Endometrial microvascular endothelial cells (primary cell): ENCODE results near the gene TTC9C. TPM values are rescaled to one million over a fixed set of nuclear protein-coding genes. Genes with fewer than 3 reads are reported as not detected.
"Not testable (repeated sequence)": the region's sequence is repeated elsewhere in the genome, so short reads cannot be mapped to it uniquely, and the experiment has no call there.

ENCODE experiments used
- in situ Hi-C: cut with HindIII; loops from 2 replicates; pipeline ENCODE4 v1.10.0; 2017; ENCODE audit warnings: low sequenced_read_pairs, low pct_unique_long_range_greater_than_20kb; ENCODE audit errors: inconsistent ontology term
- total RNA-seq: library from RNA; depleted of rRNA; stranded (reverse); fragments of >200 nt; gene quantifications from one replicate; pipeline ENCODE4 v1.2.3, GENCODE V29; 2015; ENCODE audit errors: inconsistent ontology term

Gene TTC9C
- total RNA-seq = 28.1 TPM

- in situ Hi-C loops = no loop called here
Measured at GRCh38 chr11:62728171-62728988, at the start of gene TTC9C. Gene TTC9C (plus strand): TSS chr11:62728486. CDS start chr11:62728849, 363 bp downstream.

- in situ Hi-C loops = no loop called here
Measured at GRCh38 chr11:62678770-62679696, 49.3 kb upstream of the TTC9C start, which contains the start of gene UBXN1. Gene UBXN1 (minus strand): TSS chr11:62679073. CDS start chr11:62678923, 150 bp downstream.

- in situ Hi-C loops = no loop called here
Measured at GRCh38 chr11:62680825-62681240, 47.5 kb upstream of the TTC9C start.

- in situ Hi-C loops = no loop called here
Measured at GRCh38 chr11:62682518-62682917, 45.8 kb upstream of the TTC9C start.

- in situ Hi-C loops = no loop called here
Measured at GRCh38 chr11:62687508-62688396, 40.5 kb upstream of the TTC9C start.

- in situ Hi-C loops = no loop called here
Measured at GRCh38 chr11:62688491-62688890, 39.8 kb upstream of the TTC9C start.

- in situ Hi-C loops = loop anchor here (10.0 kb wide), 1 partner anchor 55 kb away; no protein-coding TSS in a partner anchor
Measured at GRCh38 chr11:62689421-62690183, 38.7 kb upstream of the TTC9C start, which contains the start of gene LRRN4CL. Gene LRRN4CL (minus strand): TSS chr11:62689530. CDS start chr11:62688508, 1,022 bp downstream.

- in situ Hi-C loops = loop anchor here (10.0 kb wide), 1 partner anchor 59 kb away; no protein-coding TSS in a partner anchor
Measured at GRCh38 chr11:62693624-62694023, 34.7 kb upstream of the TTC9C start.

GRCh38 chr11:62694455-62695167 is 33.7 kb upstream of the TTC9C start:
- in situ Hi-C loops = loop anchor here (10.0 kb wide), 1 partner anchor 60 kb away; no protein-coding TSS in a partner anchor

GRCh38 chr11:62702246-62702645 is 26.0 kb upstream of the TTC9C start:
- in situ Hi-C loops = no loop called here

GRCh38 chr11:62703921-62704320 is 24.4 kb upstream of the TTC9C start:
- in situ Hi-C loops = not testable (repeated sequence)

- in situ Hi-C loops = no loop called here
Measured at GRCh38 chr11:62705413-62705812, 22.9 kb upstream of the TTC9C start.

GRCh38 chr11:62705880-62706849 is 22.1 kb upstream of the TTC9C start:
- in situ Hi-C loops = no loop called here

GRCh38 chr11:62706850-62707247 is 21.4 kb upstream of the TTC9C start:
- in situ Hi-C loops = no loop called here

GRCh38 chr11:62707277-62707861 is 20.9 kb upstream of the TTC9C start, which contains the start of the genes BSCL2 and GNG3:
Gene BSCL2 (minus strand): TSS chr11:62707424. CDS start chr11:62707195, 229 bp downstream.
Gene GNG3 (plus strand): TSS chr11:62707676. CDS start chr11:62708296, 620 bp downstream.
- in situ Hi-C loops = no loop called here
